Measurements from ENCODE around the gene SCN5A. TPM values are rescaled to one million over a fixed set of nuclear protein-coding genes. Genes with fewer than 3 reads are reported as not detected.

Gene SCN5A
- total RNA-seq, 1 donor from 2014 or later, result not detected

DNA sequence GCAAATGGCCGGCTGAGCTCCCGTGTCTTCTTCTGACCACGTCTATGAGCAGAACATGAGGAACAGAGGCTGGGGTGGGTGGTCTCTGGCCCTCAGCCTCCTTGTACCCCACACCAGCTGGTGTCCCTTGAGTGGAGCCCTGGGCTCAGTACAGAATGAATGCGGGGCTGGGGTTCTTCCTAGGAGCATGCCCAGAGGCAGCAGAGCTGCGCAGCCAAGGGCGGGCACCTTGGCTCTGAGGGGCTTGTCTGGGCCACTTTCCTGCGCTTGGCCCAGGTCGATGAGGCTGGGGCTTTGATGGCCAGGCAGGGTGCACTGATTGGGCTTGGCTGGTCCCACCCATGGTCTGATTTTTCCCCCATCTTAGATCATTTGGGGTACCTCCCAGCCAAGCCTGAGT, 6.4 kb downstream of the SCN5A start:
- DNase-seq (ENCODE audit: low read depth), result no peak
- H3K4me3 ChIP-seq (ENCODE audit: low read depth, low read length), result no peak overlapping the region
- H3K36me3 ChIP-seq (ENCODE audit: control insufficient read depth, insufficient read depth, low read length), result no peaks in the 10 kb centered on the region
- TF ChIP-seq, protein P1, sequence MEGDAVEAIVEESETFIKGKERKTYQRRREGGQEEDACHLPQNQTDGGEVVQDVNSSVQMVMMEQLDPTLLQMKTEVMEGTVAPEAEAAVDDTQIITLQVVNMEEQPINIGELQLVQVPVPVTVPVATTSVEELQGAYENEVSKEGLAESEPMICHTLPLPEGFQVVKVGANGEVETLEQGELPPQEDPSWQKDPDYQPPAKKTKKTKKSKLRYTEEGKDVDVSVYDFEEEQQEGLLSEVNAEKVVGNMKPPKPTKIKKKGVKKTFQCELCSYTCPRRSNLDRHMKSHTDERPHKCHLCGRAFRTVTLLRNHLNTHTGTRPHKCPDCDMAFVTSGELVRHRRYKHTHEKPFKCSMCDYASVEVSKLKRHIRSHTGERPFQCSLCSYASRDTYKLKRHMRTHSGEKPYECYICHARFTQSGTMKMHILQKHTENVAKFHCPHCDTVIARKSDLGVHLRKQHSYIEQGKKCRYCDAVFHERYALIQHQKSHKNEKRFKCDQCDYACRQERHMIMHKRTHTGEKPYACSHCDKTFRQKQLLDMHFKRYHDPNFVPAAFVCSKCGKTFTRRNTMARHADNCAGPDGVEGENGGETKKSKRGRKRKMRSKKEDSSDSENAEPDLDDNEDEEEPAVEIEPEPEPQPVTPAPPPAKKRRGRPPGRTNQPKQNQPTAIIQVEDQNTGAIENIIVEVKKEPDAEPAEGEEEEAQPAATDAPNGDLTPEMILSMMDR (IDR thresholded peaks at IDR 0.05; ENCODE audit: insufficient read depth, low read length, severe bottlenecking), result no peak
- no peak for FAIRE-seq
- H3K27me3 ChIP-seq (ENCODE audit: control insufficient read depth, insufficient read depth, low read length), result peaks cover under 1% of the 10 kb centered on the region

DNA sequence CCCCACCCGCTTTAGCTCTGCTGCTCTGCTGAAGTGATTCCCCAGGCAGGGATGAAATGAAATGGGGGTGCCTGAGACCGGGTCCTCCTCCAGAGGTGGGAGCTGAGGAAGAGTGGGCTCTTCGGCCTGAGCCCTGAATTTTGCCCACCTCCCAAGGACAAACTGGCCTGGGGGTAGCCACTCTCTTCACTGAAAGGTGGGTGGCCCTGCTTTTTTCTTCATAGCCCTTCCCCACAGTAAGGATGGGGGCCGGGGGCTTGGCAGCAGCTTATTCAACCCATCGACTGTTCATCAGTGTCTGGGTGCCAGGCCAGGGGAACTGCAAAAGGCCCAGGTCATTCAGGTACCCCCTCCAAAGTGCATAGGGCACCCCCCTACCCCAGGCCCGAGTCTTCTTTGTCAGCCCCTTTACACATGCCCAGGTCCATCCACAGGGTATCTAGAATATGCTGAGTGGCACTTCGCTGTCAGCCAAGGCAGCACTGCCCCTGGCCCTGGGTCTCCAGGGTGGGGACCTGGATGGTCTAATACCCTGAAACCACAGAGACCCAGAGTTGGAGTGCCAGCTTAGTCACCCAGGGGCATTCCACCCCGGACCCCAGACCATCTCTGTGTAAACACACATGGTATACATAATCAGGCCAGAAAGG, 7.9 kb downstream of the SCN5A start:
- no peaks in the 10 kb centered on the region for H3K36me3 ChIP-seq (ENCODE audit: control insufficient read depth, insufficient read depth, low read length)
- no peaks in the 10 kb centered on the region for H3K27me3 ChIP-seq (ENCODE audit: control insufficient read depth, insufficient read depth, low read length)
- DNase-seq (ENCODE audit: low read depth) (no peak), FAIRE-seq (no peak)
- no peak overlapping the region for H3K4me3 ChIP-seq (ENCODE audit: low read depth, low read length)
- TF ChIP-seq, protein P1 (IDR thresholded peaks at IDR 0.05; ENCODE audit: insufficient read depth, low read length, severe bottlenecking), result no peak

DNA sequence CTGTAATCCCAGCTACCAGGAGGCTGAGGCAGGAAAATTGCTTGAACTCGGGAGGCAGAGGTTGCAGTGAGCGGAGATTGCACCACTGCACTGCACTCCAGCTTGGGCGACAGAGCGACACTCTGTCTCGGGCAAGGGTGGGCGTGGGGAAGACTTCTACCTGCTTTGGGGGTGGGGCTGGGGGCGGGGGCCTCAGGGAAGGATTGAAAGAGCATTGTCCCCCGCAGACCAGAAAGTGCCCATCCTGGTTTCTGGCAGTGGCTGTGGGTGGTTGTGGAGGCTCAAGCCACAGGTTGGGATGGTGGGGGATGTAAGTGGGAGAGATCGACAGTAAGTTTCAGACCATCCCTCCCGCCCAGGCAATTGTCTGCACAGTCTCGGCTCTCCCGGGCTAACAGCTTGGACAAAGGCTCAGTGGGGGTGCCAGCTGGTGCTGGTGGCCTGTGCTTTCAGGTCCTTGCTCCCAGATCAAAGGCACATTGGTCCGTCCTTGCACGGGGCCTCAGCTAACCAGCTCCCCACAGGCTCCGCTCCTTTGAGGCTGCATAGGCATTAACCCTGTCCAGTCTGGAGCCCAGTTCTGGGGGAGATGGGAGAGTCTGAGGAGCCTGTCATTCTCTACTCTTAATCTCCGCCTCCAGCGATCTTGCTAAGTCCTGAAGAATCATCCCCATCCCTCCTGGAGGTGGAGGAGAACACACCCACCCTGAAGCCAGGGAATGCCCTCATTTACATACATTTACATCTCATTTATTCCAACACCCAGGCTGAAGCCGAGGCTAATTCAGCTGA, 8.6 kb downstream of the SCN5A start:
- no peak for DNase-seq (ENCODE audit: low read depth)
- H3K27me3 ChIP-seq (ENCODE audit: control insufficient read depth, insufficient read depth, low read length), result no peaks in the 10 kb centered on the region
- TF ChIP-seq, protein P1 (IDR thresholded peaks at IDR 0.05; ENCODE audit: insufficient read depth, low read length, severe bottlenecking), result no peak
- FAIRE-seq, result no peak
- H3K4me3 ChIP-seq (ENCODE audit: low read depth, low read length), result no peak overlapping the region
- H3K36me3 ChIP-seq (ENCODE audit: control insufficient read depth, insufficient read depth, low read length), result no peaks in the 10 kb centered on the region

DNA sequence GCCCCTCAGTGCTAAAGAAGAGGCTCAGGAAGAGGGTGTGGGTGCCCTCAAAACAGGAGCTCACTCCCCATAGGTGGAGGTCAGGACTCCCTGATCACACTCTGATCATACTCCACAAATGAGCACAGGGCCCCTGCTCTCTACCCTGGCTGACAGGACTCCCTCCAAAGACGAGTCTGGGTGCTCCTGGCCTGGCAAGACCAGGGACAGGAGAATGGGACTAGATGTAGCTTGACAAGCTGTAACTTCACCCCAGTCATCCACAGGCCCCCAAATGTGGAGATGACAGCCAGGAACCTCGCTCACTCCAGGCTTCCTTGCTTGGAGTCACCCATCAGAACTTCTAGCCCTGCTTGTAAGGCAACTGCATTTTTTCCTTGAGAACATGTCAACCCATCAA, 11.1 kb downstream of the SCN5A start:
- Histone ChIP-seq H3K36me3 (ENCODE audit: control insufficient read depth, insufficient read depth, low read length) (no peaks in the 10 kb centered on the region), H3K4me3 (ENCODE audit: low read depth, low read length) (no peak overlapping the region), H3K27me3 (ENCODE audit: control insufficient read depth, insufficient read depth, low read length) (no peaks in the 10 kb centered on the region)
- TF ChIP-seq, protein P1 (IDR thresholded peaks at IDR 0.05; ENCODE audit: insufficient read depth, low read length, severe bottlenecking), result no peak
- FAIRE-seq, result no peak
- DNase-seq (ENCODE audit: low read depth), result no peak

DNA sequence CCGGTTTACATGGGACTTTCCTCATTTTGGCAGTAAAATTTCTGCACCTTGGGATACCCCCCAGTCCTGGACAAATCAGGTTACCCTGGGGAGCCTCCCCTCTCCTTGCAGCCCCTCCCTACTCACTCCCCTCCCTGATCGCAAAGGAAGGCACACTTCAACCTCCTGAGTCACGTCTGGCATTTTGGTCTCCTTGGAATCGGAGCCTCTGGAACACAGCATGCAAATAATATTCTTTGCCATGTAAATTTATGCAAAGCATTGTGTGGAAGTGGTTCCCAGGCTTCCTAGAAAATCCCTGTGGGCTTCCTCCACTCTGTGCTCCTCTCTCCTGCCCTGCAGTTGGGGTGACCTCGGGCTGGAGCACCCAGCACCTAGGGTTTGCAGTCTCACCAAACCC, 11.6 kb downstream of the SCN5A start:
- H3K4me3 ChIP-seq (ENCODE audit: low read depth, low read length), result no peak overlapping the region
- no peak for FAIRE-seq
- H3K36me3 ChIP-seq (ENCODE audit: control insufficient read depth, insufficient read depth, low read length), result no peaks in the 10 kb centered on the region
- TF ChIP-seq, protein P1 (IDR thresholded peaks at IDR 0.05; ENCODE audit: insufficient read depth, low read length, severe bottlenecking), result no peak
- H3K27me3 ChIP-seq (ENCODE audit: control insufficient read depth, insufficient read depth, low read length), result no peaks in the 10 kb centered on the region
- no peak for DNase-seq (ENCODE audit: low read depth)

All from bronchial epithelial cell (primary cell).